ENCODE results near the gene ERICH6B.

Gene ERICH6B

DNA sequence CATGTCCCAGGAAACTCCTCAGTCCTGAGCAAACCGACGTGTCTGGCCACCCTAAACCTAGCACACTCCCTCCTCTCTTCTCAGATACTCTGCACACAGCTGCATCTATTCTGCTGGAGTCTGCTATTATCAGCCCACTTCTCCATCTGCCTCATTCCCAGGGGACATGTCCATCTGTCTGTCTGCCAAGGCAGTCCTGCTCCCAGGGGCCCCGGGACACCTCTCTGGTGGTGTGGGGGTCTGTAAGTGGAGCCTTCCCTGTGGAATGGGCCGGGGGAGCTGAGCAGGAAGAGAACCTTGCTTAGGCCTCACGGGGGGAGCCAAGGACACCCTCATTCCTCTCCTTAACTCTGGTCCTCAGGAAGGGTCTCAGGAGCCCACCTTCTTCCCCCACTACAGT, 72.7 kb downstream of the ERICH6B start:
- no peak for DNase-seq (ENCODE audit: extremely low read depth, low read depth)
- TF ChIP-seq, protein P1, sequence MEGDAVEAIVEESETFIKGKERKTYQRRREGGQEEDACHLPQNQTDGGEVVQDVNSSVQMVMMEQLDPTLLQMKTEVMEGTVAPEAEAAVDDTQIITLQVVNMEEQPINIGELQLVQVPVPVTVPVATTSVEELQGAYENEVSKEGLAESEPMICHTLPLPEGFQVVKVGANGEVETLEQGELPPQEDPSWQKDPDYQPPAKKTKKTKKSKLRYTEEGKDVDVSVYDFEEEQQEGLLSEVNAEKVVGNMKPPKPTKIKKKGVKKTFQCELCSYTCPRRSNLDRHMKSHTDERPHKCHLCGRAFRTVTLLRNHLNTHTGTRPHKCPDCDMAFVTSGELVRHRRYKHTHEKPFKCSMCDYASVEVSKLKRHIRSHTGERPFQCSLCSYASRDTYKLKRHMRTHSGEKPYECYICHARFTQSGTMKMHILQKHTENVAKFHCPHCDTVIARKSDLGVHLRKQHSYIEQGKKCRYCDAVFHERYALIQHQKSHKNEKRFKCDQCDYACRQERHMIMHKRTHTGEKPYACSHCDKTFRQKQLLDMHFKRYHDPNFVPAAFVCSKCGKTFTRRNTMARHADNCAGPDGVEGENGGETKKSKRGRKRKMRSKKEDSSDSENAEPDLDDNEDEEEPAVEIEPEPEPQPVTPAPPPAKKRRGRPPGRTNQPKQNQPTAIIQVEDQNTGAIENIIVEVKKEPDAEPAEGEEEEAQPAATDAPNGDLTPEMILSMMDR (IDR thresholded peaks at IDR 0.05; ENCODE audit: low read depth, low read length, missing control alignments): no peak
- no peak overlapping the region for H3K4me3 ChIP-seq (replicated peaks; ENCODE audit: low read depth, low read length)

DNA sequence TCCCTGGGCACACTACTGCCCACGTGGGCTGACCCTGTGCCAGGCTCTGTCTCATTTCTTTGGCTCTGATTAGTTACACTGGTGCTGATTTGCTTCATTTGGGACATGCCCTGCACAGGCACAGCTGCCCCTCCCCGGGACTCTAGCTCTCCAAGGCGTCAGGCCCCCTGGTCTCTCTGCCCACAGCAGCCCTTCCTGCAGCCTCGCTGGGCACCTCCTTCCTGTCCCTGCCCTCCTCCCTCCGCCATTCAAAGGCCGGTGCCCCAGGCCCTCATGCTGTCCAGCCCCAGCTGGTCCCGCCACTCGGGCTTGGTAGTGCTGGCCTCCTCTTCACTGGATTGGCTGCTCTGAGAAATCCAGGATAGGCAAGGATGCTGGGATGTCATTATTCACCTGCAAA, 73.1 kb downstream of the ERICH6B start:
- no peak for DNase-seq (ENCODE audit: extremely low read depth, low read depth)
- TF ChIP-seq, protein P1 (IDR thresholded peaks at IDR 0.05; ENCODE audit: low read depth, low read length, missing control alignments): no peak
- no peak overlapping the region for H3K4me3 ChIP-seq (replicated peaks; ENCODE audit: low read depth, low read length)

DNA sequence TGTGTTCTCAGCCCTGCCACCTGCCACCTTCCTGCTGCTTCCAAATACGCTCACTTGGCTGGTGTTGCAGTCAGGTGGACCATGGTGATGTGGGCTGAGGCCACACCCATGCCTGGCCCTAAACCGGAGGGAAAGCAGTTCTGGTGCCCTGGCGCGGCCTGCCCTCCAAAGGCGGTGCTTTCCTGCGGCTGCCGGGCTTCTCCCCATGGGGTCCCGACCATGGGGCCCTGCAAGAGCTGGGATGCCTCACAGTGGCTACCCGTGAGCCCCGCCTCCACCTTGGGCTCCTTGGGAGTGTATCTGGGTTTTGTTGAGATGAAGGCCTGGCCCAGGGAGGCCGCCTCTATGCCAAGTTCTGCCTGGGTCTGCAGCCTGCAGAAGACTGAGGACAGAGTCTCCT, 73.7 kb downstream of the ERICH6B start:
- TF ChIP-seq, protein P1 (IDR thresholded peaks at IDR 0.05; ENCODE audit: low read depth, low read length, missing control alignments): no peak

DNA sequence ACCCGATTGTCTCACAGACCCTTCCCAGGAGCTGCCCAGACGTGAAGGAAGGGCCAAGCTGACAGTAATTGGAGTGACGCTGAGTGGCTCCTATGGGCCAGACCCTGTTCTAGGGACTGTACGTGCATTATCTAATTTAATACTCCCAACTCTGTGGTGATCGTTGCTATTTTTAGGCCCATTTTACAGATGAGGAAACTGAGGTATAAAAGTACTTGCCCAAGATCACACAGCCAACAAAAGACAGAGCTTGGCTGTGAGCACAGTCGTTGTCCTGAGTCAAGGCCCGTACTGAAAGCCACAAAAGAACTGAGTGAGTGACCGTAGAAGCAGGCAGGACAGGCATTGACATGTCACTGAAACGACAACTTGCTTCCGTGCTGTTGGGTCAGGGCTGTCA, 74.7 kb downstream of the ERICH6B start:
- TF ChIP-seq, protein P1 (IDR thresholded peaks at IDR 0.05; ENCODE audit: low read depth, low read length, missing control alignments): no peak
- no peak for DNase-seq (ENCODE audit: extremely low read depth, low read depth)
- H3K4me3 ChIP-seq (replicated peaks; ENCODE audit: low read depth, low read length): no peak overlapping the region

More for the DNA sequence above, 73.7 kb downstream of the ERICH6B start:
- no peak for DNase-seq (ENCODE audit: extremely low read depth, low read depth)
- H3K4me3 ChIP-seq (replicated peaks; ENCODE audit: low read depth, low read length): no peak overlapping the region

DNA sequence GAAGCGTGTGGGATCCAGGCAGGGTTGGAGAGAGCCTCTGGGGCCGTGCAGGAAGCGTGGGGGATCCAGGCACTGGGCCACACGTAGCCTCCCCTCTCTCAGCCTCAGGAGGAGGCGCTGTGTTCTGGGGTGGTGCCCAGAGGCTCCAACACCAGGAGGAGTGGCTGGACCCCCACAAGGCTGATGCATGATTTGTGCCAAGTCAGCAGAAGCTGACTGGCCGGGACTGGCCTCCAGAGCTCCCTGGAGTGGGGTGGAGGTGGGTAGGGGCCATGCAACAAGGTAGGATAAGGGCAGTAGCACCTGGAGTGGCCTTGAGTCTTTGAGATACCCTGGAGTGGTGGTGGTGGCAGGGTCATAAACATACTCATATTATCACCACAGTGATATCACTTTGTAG, 75.3 kb downstream of the ERICH6B start:
- TF ChIP-seq, protein P1 (IDR thresholded peaks at IDR 0.05; ENCODE audit: low read depth, low read length, missing control alignments): no peak
- DNase-seq (ENCODE audit: extremely low read depth, low read depth): no peak
- no peak overlapping the region for H3K4me3 ChIP-seq (replicated peaks; ENCODE audit: low read depth, low read length)

DNA sequence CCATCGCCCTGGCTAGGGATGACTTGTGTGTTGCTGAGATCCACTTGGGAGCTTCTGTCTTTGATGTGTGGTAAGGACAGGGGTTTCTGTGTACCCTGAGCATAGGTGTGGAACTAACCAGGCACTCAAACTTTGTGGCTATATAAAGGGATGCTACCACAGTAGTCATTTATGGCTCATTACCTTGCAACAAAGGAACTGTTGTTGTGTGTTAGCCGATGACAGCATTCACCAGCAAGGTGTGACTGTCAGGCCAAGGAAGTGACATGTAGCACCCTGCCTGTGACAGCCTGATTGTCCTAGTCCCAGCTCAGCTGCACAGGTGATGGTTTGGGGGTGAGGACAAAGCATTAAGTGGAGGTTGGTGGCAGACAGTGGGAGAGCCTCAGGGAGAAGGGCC, 77.2 kb downstream of the ERICH6B start:
- DNase-seq (ENCODE audit: extremely low read depth, low read depth): no peak
- H3K4me3 ChIP-seq (replicated peaks; ENCODE audit: low read depth, low read length): no peak overlapping the region
- TF ChIP-seq, protein P1 (IDR thresholded peaks at IDR 0.05; ENCODE audit: low read depth, low read length, missing control alignments): no peak

DNA sequence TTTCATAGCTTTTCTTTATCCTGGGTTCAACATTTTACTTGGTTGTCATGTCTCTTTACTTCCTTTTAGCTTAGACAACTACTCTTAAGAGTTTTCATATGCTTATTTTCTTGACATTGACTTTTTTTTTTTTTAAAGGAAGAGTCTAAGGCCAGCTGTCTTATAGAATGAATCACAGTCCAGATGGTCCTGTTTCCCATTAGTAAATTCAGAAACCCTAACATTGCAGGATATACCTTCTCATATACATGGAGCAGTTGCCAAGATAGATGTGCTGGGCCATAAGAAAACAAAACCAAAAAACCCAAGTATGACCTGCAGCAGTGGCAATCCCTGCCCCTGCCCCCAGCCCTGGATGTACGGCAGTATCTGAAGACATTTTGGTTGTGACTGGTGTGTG, 78.0 kb downstream of the ERICH6B start:
- DNase-seq (ENCODE audit: extremely low read depth, low read depth): peak; percentile 32
- TF ChIP-seq, protein P1 (IDR thresholded peaks at IDR 0.05; ENCODE audit: low read depth, low read length, missing control alignments): no peak
- no peak overlapping the region for H3K4me3 ChIP-seq (replicated peaks; ENCODE audit: low read depth, low read length)
